CD14-positive monocyte (primary cell): ENCODE measurements around the gene LIFR. TPM values are rescaled to one million over a fixed set of nuclear protein-coding genes. Genes with fewer than 3 reads are reported as not detected.

Experiments
- DNase-seq, 3 donors: peaks; one replicate each; pipeline ENCODE4 v3.0.0-alpha.2; 2011 to 2022
- H2AFZ ChIP-seq: 2 replicates; pipeline ENCODE4 v1.6.0; 2012; ENCODE audit warnings: mild to moderate bottlenecking, low read depth, low read length, inconsistent platforms; ENCODE audit not compliant: insufficient read depth, poor library complexity, severe bottlenecking
- H3K27ac ChIP-seq, 2 donors: 1 replicate in 1 of 2; 2 replicates in 1 of 2; pipeline ENCODE4 v1.5.1; 2012 to 2013; ENCODE audit warnings: low read length in 2 of 2, control low read depth in 1 of 2, inconsistent platforms in 1 of 2, low read depth in 1 of 2, mild to moderate bottlenecking in 1 of 2
- H3K27me3 ChIP-seq, 2 donors: one replicate each; pipeline versions ENCODE4 v1.6.0 to v1.6.1; 2011 to 2013; ENCODE audit warnings: low read length in 2 of 2; ENCODE audit not compliant: control insufficient read depth in 2 of 2, insufficient read depth in 2 of 2
- H3K36me3 ChIP-seq, 2 donors: replicated peaks in 1 of 2; 1 replicate in 1 of 2; 2 replicates in 1 of 2; pipeline versions ENCODE4 v1.5.1 to v1.6.1; 2012 to 2013; ENCODE audit warnings: low read length in 2 of 2, control low read depth in 1 of 2, inconsistent platforms in 1 of 2, mild to moderate bottlenecking in 1 of 2; ENCODE audit not compliant: insufficient read depth in 2 of 2, control insufficient read depth in 1 of 2
- H3K4me1 ChIP-seq, 2 donors: 1 replicate in 1 of 2; 2 replicates in 1 of 2; pipeline versions ENCODE4 v1.5.1 to v1.6.1; 2012 to 2013; ENCODE audit warnings: low read length in 2 of 2, control low read depth in 1 of 2, inconsistent platforms in 1 of 2, mild to moderate bottlenecking in 1 of 2, moderate library complexity in 1 of 2; ENCODE audit not compliant: insufficient read depth in 2 of 2, control insufficient read depth in 1 of 2
- H3K4me2 ChIP-seq: replicated peaks from 2 replicates; pipeline ENCODE3; 2012; ENCODE audit warnings: low read length, moderate library complexity, mild to moderate bottlenecking; ENCODE audit not compliant: poor library complexity, severe bottlenecking; ENCODE audit errors: extremely low read depth
- H3K4me3 ChIP-seq, 3 experiments: fragments of 200-600 bp in 1 of 3; sonication (generic) in 1 of 3; replicated peaks in 1 of 3; 1 replicate in 2 of 3; 2 replicates in 1 of 3; pipeline ENCODE4 v1.5.1; 2011 to 2013; ENCODE audit warnings: low read length in 3 of 3, mild to moderate bottlenecking in 3 of 3, control low read depth in 2 of 3, low read depth in 2 of 3, inconsistent platforms in 1 of 3, moderate library complexity in 1 of 3
- H3K79me2 ChIP-seq: 2 replicates; pipeline ENCODE4 v1.6.0; 2012; ENCODE audit warnings: mild to moderate bottlenecking, control low read depth, inconsistent platforms, low read length, moderate library complexity; ENCODE audit not compliant: insufficient read depth
- H3K9ac ChIP-seq: 2 replicates; pipeline ENCODE4 v1.6.0; 2017; ENCODE audit warnings: low read length, mild to moderate bottlenecking; ENCODE audit not compliant: insufficient read depth, poor library complexity, severe bottlenecking
- H3K9me3 ChIP-seq, 2 donors: replicated peaks in 1 of 2; 1 replicate in 1 of 2; 2 replicates in 1 of 2; pipeline versions ENCODE4 v1.5.1 to v1.6.1; 2012 to 2013; ENCODE audit warnings: low read length in 2 of 2, control low read depth in 1 of 2; ENCODE audit not compliant: control insufficient read depth in 1 of 2, insufficient read depth in 1 of 2
- H4K20me1 ChIP-seq: 2 replicates; pipeline ENCODE4 v1.6.0; 2012; ENCODE audit warnings: mild to moderate bottlenecking, low read length, control low read depth, moderate library complexity; ENCODE audit not compliant: insufficient read depth
- H3K27ac Mint-ChIP-seq, 7 donors: one replicate each; pipeline ENCODE4 v1.8.0; 2020; ENCODE audit warnings: mild to moderate bottlenecking in 7 of 7, mixed read lengths in 7 of 7, moderate library complexity in 6 of 7, inconsistent platforms in 2 of 7
- H3K27me3 Mint-ChIP-seq, 3 donors: one replicate each; pipeline ENCODE4 v1.8.0; 2021 to 2022; ENCODE audit warnings: low read depth in 3 of 3, mild to moderate bottlenecking in 3 of 3, mixed read lengths in 3 of 3, moderate library complexity in 3 of 3, inconsistent platforms in 1 of 3
- H3K36me3 Mint-ChIP-seq, 2 donors: one replicate each; pipeline ENCODE4 v1.8.0; 2020; ENCODE audit warnings: mixed read lengths in 2 of 2, inconsistent platforms in 1 of 2, mild to moderate bottlenecking in 1 of 2
- H3K4me1 Mint-ChIP-seq: one replicate; pipeline ENCODE4 v1.8.0; 2020; ENCODE audit warnings: mild to moderate bottlenecking, mixed read lengths
- H3K4me3 Mint-ChIP-seq, 2 donors: one replicate each; pipeline ENCODE4 v1.8.0; 2020; ENCODE audit warnings: mild to moderate bottlenecking in 2 of 2, mixed read lengths in 2 of 2, moderate library complexity in 1 of 2
- H3K9me3 Mint-ChIP-seq, 7 donors: one replicate each; pipeline ENCODE4 v1.8.0; 2020 to 2022; ENCODE audit warnings: mixed read lengths in 7 of 7, mild to moderate bottlenecking in 6 of 7, moderate library complexity in 6 of 7, inconsistent platforms in 2 of 7
- WGBS: methylation state at CpG from one replicate; pipeline ENCODE4 v1.1.5; 2013; ENCODE audit warnings: missing lambda C conversion rate; ENCODE audit not compliant: insufficient coverage; 5-methylcytosine and 5-hydroxymethylcytosine counted together
- intact Hi-C, 2 donors: fragments of 100-400 bp; cut with micrococcal nuclease; formaldehyde crosslinking; loops; one replicate each; pipeline versions ENCODE4 v1.15.0 to v1.15.1; 2023
- polyA plus RNA-seq, 3 donors: library from polyadenylated mRNA; depleted of rRNA in 1 of 3; unstranded in 2 of 3; stranded (reverse) in 1 of 3; fragments of 300-500 nt in 2 of 3; fragments of >200 nt in 1 of 3; fragmentation: Illumina TruSeq in 2 of 3; gene quantifications; 1 replicate in 2 of 3; 2 replicates in 1 of 3; pipeline ENCODE4 v1.2.3, GENCODE V29; 2012 to 2021
- TF ChIP-seq, protein P1 (sequence below): fragments of 200-600 bp; IDR thresholded peaks from one replicate; pipeline ENCODE4 v1.8.0; 2022; ENCODE audit warnings: antibody characterized with exemption, mild to moderate bottlenecking

The LIFR gene
- polyA plus RNA-seq, 3 donors = not detected

DNA sequence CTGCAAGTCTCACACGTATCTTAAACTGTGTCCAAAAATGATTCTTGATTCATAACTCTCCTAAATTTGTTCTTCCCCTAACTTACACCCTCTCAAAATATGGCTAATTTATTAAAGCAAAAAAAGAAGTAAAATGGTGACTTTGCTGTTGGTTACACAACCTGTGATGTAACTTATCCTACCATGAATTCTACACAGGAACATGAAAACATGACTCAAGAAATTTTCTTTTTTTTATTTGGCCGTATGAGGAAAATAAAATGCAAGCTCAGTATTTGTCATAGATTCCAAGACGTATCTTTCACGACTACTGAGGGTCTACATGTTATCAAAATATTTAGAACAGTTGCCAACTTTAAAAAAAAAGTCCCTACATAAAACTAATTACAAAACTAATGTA is 9.2 kb downstream of the LIFR start:
- Histone ChIP-seq H3K36me3 (no peaks in the 10 kb centered on the region), H3K9me3 (no peaks in the 10 kb centered on the region), H3K4me2 (no peak overlapping the region), H3K4me1 (no peaks in the 10 kb centered on the region), H3K4me3 (no peak overlapping the region), H3K27ac (no peak overlapping the region), H3K27me3 (peaks cover 27 to 47% of the 10 kb centered on the region in 2 donors), H2AFZ (no peak overlapping the region), H3K79me2 (no peaks in the 10 kb centered on the region), H4K20me1 (no peaks in the 10 kb centered on the region), H3K9ac (no peak overlapping the region)
- peaks cover 16 to 41% (median 39%) of the 10 kb centered on the region in 3 donors for H3K27me3 Mint-ChIP-seq
- TF ChIP-seq, protein P1, sequence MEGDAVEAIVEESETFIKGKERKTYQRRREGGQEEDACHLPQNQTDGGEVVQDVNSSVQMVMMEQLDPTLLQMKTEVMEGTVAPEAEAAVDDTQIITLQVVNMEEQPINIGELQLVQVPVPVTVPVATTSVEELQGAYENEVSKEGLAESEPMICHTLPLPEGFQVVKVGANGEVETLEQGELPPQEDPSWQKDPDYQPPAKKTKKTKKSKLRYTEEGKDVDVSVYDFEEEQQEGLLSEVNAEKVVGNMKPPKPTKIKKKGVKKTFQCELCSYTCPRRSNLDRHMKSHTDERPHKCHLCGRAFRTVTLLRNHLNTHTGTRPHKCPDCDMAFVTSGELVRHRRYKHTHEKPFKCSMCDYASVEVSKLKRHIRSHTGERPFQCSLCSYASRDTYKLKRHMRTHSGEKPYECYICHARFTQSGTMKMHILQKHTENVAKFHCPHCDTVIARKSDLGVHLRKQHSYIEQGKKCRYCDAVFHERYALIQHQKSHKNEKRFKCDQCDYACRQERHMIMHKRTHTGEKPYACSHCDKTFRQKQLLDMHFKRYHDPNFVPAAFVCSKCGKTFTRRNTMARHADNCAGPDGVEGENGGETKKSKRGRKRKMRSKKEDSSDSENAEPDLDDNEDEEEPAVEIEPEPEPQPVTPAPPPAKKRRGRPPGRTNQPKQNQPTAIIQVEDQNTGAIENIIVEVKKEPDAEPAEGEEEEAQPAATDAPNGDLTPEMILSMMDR = no peak
- H3K9me3 Mint-ChIP-seq = peaks cover 0 to 6% (median 0%) of the 10 kb centered on the region in 7 donors
- H3K4me1 Mint-ChIP-seq = no peaks in the 10 kb centered on the region
- H3K27ac Mint-ChIP-seq = no peak overlapping the region
- DNase-seq = no peak
- no peaks in the 10 kb centered on the region for H3K36me3 Mint-ChIP-seq
- WGBS = no CpG with 5 or more reads among the region's 4 CpGs
- intact Hi-C loops = no loop called here
- no peak overlapping the region for H3K4me3 Mint-ChIP-seq

DNA sequence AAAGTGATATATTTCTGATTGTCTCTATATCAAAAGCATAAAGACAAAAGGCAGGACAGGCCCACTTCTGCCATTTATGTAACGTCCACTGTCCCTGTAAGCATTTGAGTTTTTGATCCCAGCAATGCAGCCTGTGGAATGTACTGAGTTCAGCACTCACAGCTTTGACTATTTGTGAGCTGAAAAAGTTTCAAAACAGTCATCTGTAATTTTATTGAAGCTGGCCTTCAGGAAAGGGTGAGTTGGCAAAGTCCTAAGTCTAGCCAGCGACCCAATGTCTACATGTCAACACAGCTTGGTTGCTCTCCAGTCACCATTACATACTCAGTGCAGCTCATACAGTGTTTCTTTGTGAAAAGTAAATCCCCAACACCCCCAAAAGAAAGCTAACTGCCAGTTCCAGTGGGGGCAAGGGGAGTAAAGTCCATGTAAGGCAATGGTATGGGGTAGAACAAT is 9.7 kb downstream of the LIFR start:
- intact Hi-C loops = no loop called here
- no peaks in the 10 kb centered on the region for H3K4me1 Mint-ChIP-seq
- Histone ChIP-seq H3K4me1 (no peaks in the 10 kb centered on the region), H4K20me1 (no peaks in the 10 kb centered on the region), H3K27ac (no peak overlapping the region), H3K27me3 (peaks cover 26 to 41% of the 10 kb centered on the region in 2 donors), H2AFZ (no peak overlapping the region), H3K4me3 (no peak overlapping the region), H3K36me3 (no peaks in the 10 kb centered on the region), H3K79me2 (no peaks in the 10 kb centered on the region), H3K9me3 (no peaks in the 10 kb centered on the region), H3K9ac (no peak overlapping the region), H3K4me2 (no peak overlapping the region)
- peaks cover 0 to 6% (median 0%) of the 10 kb centered on the region in 7 donors for H3K9me3 Mint-ChIP-seq
- no peaks in the 10 kb centered on the region for H3K36me3 Mint-ChIP-seq
- 86% methylated on average over 1 of the region's 2 CpGs for WGBS
- peak overlapping the region in 1 of 2 donors; percentile 28 for H3K4me3 Mint-ChIP-seq
- no peak overlapping the region for H3K27ac Mint-ChIP-seq
- peaks cover 16 to 35% (median 34%) of the 10 kb centered on the region in 3 donors for H3K27me3 Mint-ChIP-seq
- TF ChIP-seq, protein P1 = no peak
- no peak for DNase-seq
